ENCODE results near the gene LMCD1.

DNA sequence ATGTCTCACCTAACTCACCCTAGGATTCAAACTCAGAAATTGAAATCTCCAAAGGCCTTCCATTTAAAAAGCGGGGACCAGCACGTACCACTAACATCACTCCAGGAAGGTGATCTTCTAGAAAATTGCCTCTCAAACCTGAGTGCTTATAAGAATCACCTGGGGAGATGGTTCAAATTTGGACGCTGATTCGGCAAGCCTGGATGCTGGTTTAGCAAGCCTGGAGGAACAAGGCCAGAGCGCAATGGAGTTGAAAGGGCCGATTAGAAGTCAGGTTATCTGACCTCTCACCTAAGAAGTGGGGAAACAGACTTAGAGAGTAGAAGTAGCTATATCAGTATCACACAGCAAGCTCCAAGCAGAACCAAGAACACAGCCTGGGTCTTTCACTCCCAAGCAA lies 74.8 kb downstream of the LMCD1 start:
- no peak for TF ChIP-seq EZH2 (IDR thresholded peaks at IDR 0.05)
- no peak for TF ChIP-seq POLR2AphosphoS5 (IDR thresholded peaks at IDR 0.05; ENCODE audit: borderline replicate concordance, low read depth, low read length)
- TF ChIP-seq FOXP2 (optimal IDR thresholded peaks at IDR 0.05; ENCODE audit: control extremely low read depth, extremely low read length, insufficient read depth): no peak

All from SK-N-MC (cell line).